Kidney (tissue), 14 donors: ENCODE measurements around the gene BABAM2. TPM values are rescaled to one million over a fixed set of nuclear protein-coding genes. Genes with fewer than 3 reads are reported as not detected.

Experiments used
- DNase-seq, 5 donors: peaks; one replicate each; pipeline ENCODE4 v3.0.0-alpha.2; 2013 to 2020
- FAIRE-seq: peaks from 2 replicates; lab custom pipeline; 2012; peaks lifted over from hg19 to GRCh38; lab: Jason Lieb, UNC
- H3K27ac ChIP-seq, 2 donors: one replicate each; pipeline ENCODE4 v1.7.0; 2013; ENCODE audit warnings: low read depth in 2 of 2, low read length in 2 of 2, inconsistent platforms in 1 of 2
- H3K27me3 ChIP-seq: one replicate; pipeline ENCODE4 v1.7.1; 2013; ENCODE audit warnings: low read length, inconsistent platforms; ENCODE audit not compliant: control insufficient read depth, insufficient read depth
- H3K36me3 ChIP-seq, 3 donors: one replicate each; pipeline versions ENCODE4 v1.7.0 to v1.7.1; 2013; ENCODE audit warnings: low read length in 3 of 3, control low read depth in 1 of 3, inconsistent platforms in 1 of 3; ENCODE audit not compliant: insufficient read depth in 3 of 3, control insufficient read depth in 2 of 3
- H3K4me1 ChIP-seq, 3 donors: one replicate each; pipeline versions ENCODE4 v1.7.0 to v1.7.1; 2013; ENCODE audit warnings: low read length in 3 of 3, inconsistent platforms in 1 of 3, low read depth in 1 of 3; ENCODE audit not compliant: control insufficient read depth in 2 of 3, insufficient read depth in 2 of 3
- H3K4me3 ChIP-seq, 3 donors: one replicate each; pipeline versions ENCODE4 v1.7.0 to v1.8.1; 2013; ENCODE audit warnings: low read length in 3 of 3, control low read depth in 1 of 3, inconsistent platforms in 1 of 3
- H3K9ac ChIP-seq, 3 donors: one replicate each; pipeline versions ENCODE4 v1.7.0 to v1.7.1; 2013; ENCODE audit warnings: low read length in 3 of 3, control low read depth in 1 of 3, inconsistent platforms in 1 of 3
- H3K9me3 ChIP-seq, 3 donors: one replicate each; pipeline versions ENCODE4 v1.7.0 to v1.7.1; 2013; ENCODE audit warnings: low read length in 3 of 3, control low read depth in 1 of 3, inconsistent platforms in 1 of 3; ENCODE audit not compliant: control insufficient read depth in 2 of 3, insufficient read depth in 1 of 3
- intact Hi-C: fragments of 100-400 bp; cut with DNase I; formaldehyde crosslinking; loops from one replicate; pipeline ENCODE4 v1.11.1; 2022
- polyA plus RNA-seq: library from polyadenylated mRNA; stranded (reverse); fragments of 350-450 nt; fragmentation: Illumina TruSeq; extraction: RNeasy Lipid Tissue Mini Kit (QIAGEN cat#74804); gene quantifications from one replicate; pipeline ENCODE4 v1.2.3, GENCODE V29; 2014; ENCODE audit warnings: low read depth, low replicate concordance; ENCODE audit not compliant: insufficient read depth
- total RNA-seq: library from RNA; stranded (reverse); fragmentation: NEBNext Ultra II Directional; extraction: Animal tissue kit (Norgen Biotek cat#: 25700); gene quantifications from one replicate; pipeline ENCODE4 v1.2.1, GENCODE V29; 2021
- TF ChIP-seq, protein P1 (sequence below): IDR thresholded peaks from 3 replicates; pipeline ENCODE4 v1.5.1; 2012; ENCODE audit warnings: mild to moderate bottlenecking, moderate library complexity, borderline replicate concordance; ENCODE audit not compliant: insufficient read depth; ENCODE audit errors: extremely low read depth
- donor health status: control.
- donor health status: control.
- donor health status: control.
- donor health status: control.
- donor health status: control.
- donor health status: DM: yes; HTN: yes; CAD: no.
- donor health status: Normal renal cell carcinoma (clear cell type).

Gene BABAM2
- total and polyA plus RNA-seq, 2 donors from 2014 or later: 68.4 to 74.1 TPM

GRCh38 chr2:28137221-28137620 is 246.7 kb downstream of the BABAM2 start:
- no peak overlapping the region for H3K27ac ChIP-seq
- peaks cover 0 to 26% (median 6%) of the 10 kb centered on the region in 3 donors for H3K4me1 ChIP-seq
- TF ChIP-seq, protein P1, sequence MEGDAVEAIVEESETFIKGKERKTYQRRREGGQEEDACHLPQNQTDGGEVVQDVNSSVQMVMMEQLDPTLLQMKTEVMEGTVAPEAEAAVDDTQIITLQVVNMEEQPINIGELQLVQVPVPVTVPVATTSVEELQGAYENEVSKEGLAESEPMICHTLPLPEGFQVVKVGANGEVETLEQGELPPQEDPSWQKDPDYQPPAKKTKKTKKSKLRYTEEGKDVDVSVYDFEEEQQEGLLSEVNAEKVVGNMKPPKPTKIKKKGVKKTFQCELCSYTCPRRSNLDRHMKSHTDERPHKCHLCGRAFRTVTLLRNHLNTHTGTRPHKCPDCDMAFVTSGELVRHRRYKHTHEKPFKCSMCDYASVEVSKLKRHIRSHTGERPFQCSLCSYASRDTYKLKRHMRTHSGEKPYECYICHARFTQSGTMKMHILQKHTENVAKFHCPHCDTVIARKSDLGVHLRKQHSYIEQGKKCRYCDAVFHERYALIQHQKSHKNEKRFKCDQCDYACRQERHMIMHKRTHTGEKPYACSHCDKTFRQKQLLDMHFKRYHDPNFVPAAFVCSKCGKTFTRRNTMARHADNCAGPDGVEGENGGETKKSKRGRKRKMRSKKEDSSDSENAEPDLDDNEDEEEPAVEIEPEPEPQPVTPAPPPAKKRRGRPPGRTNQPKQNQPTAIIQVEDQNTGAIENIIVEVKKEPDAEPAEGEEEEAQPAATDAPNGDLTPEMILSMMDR: no peak
- no peak overlapping the region for H3K9ac ChIP-seq
- peak; percentile 85 for FAIRE-seq
- H3K4me3 ChIP-seq: no peak overlapping the region
- no peaks in the 10 kb centered on the region for H3K27me3 ChIP-seq
- H3K36me3 ChIP-seq: no peaks in the 10 kb centered on the region
- peak in 1 of 5 donors; percentile 47 for DNase-seq
- H3K9me3 ChIP-seq: no peaks in the 10 kb centered on the region
- intact Hi-C loops: no loop called here

DNA sequence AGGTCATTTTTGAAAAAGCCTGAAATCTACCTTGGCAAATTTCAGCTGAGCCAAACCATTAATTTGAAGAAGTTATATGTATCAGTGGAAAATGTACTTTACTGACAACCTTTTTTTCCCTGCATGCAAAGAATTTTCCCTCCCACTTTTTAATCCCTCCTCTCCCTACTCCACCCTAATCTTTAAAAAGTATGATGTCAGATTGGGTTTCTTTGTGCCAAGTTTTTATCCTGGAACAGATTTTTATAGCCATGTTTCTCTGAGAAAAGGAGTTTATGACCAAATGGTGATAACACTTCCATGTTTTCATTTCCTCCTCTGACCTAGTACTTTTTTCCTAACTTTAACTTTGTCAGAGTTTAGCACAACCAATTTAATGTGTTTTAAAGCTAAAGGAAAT is 251.9 kb downstream of the BABAM2 start:
- DNase-seq (no peak), FAIRE-seq (no peak)
- Histone ChIP-seq H3K27me3 (no peaks in the 10 kb centered on the region), H3K4me3 (no peak overlapping the region), H3K36me3 (no peaks in the 10 kb centered on the region), H3K9ac (no peak overlapping the region), H3K27ac (no peak overlapping the region), H3K9me3 (no peaks in the 10 kb centered on the region), H3K4me1 (peaks cover 0 to 6% (median 0%) of the 10 kb centered on the region in 3 donors)
- intact Hi-C loops: no loop called here
- TF ChIP-seq, protein P1: no peak

GRCh38 chr2:28148000-28148399 is 257.5 kb downstream of the BABAM2 start:
- Histone ChIP-seq H3K9me3 (no peaks in the 10 kb centered on the region), H3K27me3 (no peaks in the 10 kb centered on the region), H3K4me3 (no peak overlapping the region), H3K27ac (no peak overlapping the region), H3K36me3 (no peaks in the 10 kb centered on the region), H3K4me1 (no peaks in the 10 kb centered on the region), H3K9ac (no peak overlapping the region)
- TF ChIP-seq, protein P1: no peak
- FAIRE-seq: no peak
- intact Hi-C loops: no loop called here
- DNase-seq: no peak

GRCh38 chr2:28148566-28148965 is 258.0 kb downstream of the BABAM2 start:
- Histone ChIP-seq H3K4me1 (no peaks in the 10 kb centered on the region), H3K27ac (no peak overlapping the region), H3K27me3 (no peaks in the 10 kb centered on the region), H3K9me3 (no peaks in the 10 kb centered on the region), H3K36me3 (no peaks in the 10 kb centered on the region), H3K9ac (no peak overlapping the region), H3K4me3 (no peak overlapping the region)
- DNase-seq (no peak), FAIRE-seq (no peak)
- intact Hi-C loops: no loop called here
- TF ChIP-seq, protein P1: no peak
